HG03460 (cell line): ENCODE measurements around the gene TNFRSF8.

Source experiments
- ATAC-seq: cut with Tn5 transposase; IDR thresholded peaks from one replicate; pipeline ENCODE4 v1.9.1; 2021; ENCODE audit not compliant: unreplicated experiment

Gene TNFRSF8

GRCh38 chr1:12172042-12172851 lies 109.1 kb downstream of the TNFRSF8 start:
- ATAC-seq: no peak

- no peak for ATAC-seq
Observed at GRCh38 chr1:12173041-12173509, 110.0 kb downstream of the TNFRSF8 start.

GRCh38 chr1:12173631-12174121 lies 110.6 kb downstream of the TNFRSF8 start:
- ATAC-seq: peak; percentile 46

GRCh38 chr1:12174924-12175810 lies 112.1 kb downstream of the TNFRSF8 start:
- ATAC-seq: no peak

- no peak for ATAC-seq
Observed at GRCh38 chr1:12176298-12177118, 113.4 kb downstream of the TNFRSF8 start.

- ATAC-seq: no peak
Observed at GRCh38 chr1:12177156-12177998, 114.3 kb downstream of the TNFRSF8 start.

GRCh38 chr1:12177999-12178441 lies 114.9 kb downstream of the TNFRSF8 start:
- ATAC-seq: no peak

GRCh38 chr1:12178511-12178910 lies 115.4 kb downstream of the TNFRSF8 start:
- no peak for ATAC-seq

GRCh38 chr1:12179111-12179519 lies 116.0 kb downstream of the TNFRSF8 start:
- ATAC-seq: no peak

- no peak for ATAC-seq
Observed at GRCh38 chr1:12179676-12180075, 116.6 kb downstream of the TNFRSF8 start.

GRCh38 chr1:12180315-12180714 lies 117.2 kb downstream of the TNFRSF8 start:
- ATAC-seq: no peak

- ATAC-seq: no peak
Observed at GRCh38 chr1:12180903-12181302, 117.8 kb downstream of the TNFRSF8 start.

GRCh38 chr1:12181568-12181967 lies 118.5 kb downstream of the TNFRSF8 start:
- ATAC-seq: no peak

GRCh38 chr1:12182410-12182984 lies 119.4 kb downstream of the TNFRSF8 start:
- no peak for ATAC-seq

GRCh38 chr1:12183095-12183794 lies 120.1 kb downstream of the TNFRSF8 start:
- no peak for ATAC-seq

- no peak for ATAC-seq
Observed at GRCh38 chr1:12184008-12184681, 121.0 kb downstream of the TNFRSF8 start.

GRCh38 chr1:12185036-12185917 lies 122.2 kb downstream of the TNFRSF8 start:
- ATAC-seq: no peak
